GM23248 (cell line): ENCODE data around the gene ERBB4. TPM values are rescaled to one million over a fixed set of nuclear protein-coding genes. Genes with fewer than 3 reads are reported as not detected.

Experiments
- DNase-seq: peaks from one replicate; pipeline ENCODE4 v3.0.0-alpha.2; 2015
- H2AFZ ChIP-seq: fragments of 200-600 bp; sonication (generic); 2 replicates; pipeline ENCODE4 v1.6.1; 2016; ENCODE audit warnings: antibody characterized with exemption
- H3F3A ChIP-seq: fragments of 200-600 bp; sonication (generic); 2 replicates; pipeline ENCODE4 v1.6.1; 2016; ENCODE audit warnings: mild to moderate bottlenecking, antibody characterized with exemption, mixed run types; ENCODE audit not compliant: insufficient read depth
- H3K27ac ChIP-seq: fragments of 200-600 bp; sonication (generic); 2 replicates; pipeline ENCODE4 v1.5.1; 2016; ENCODE audit warnings: mild to moderate bottlenecking
- H3K27me3 ChIP-seq: fragments of 200-600 bp; sonication (generic); replicated peaks from 2 replicates; pipeline ENCODE4 v1.6.1; 2016; ENCODE audit warnings: mild to moderate bottlenecking; ENCODE audit not compliant: insufficient read depth
- H3K36me3 ChIP-seq: fragments of 200-600 bp; sonication (generic); 2 replicates; pipeline ENCODE4 v1.6.1; 2016; ENCODE audit warnings: low read depth, mild to moderate bottlenecking
- H3K4me1 ChIP-seq: fragments of 200-600 bp; sonication (generic); 2 replicates; pipeline ENCODE4 v1.6.1; 2016; ENCODE audit warnings: mild to moderate bottlenecking; ENCODE audit not compliant: insufficient read depth
- H3K4me2 ChIP-seq: fragments of 200-600 bp; sonication (generic); one replicate; pipeline ENCODE4 v1.6.1; 2016; ENCODE audit warnings: mild to moderate bottlenecking; ENCODE audit not compliant: unreplicated experiment
- H3K4me3 ChIP-seq: fragments of 200-600 bp; sonication (generic); 2 replicates; pipeline ENCODE4 v1.5.1; 2016; ENCODE audit warnings: mild to moderate bottlenecking
- H3K79me2 ChIP-seq: fragments of 200-600 bp; sonication (generic); 2 replicates; pipeline ENCODE4 v1.6.1; 2016; ENCODE audit warnings: mild to moderate bottlenecking; ENCODE audit not compliant: insufficient read depth
- H3K9ac ChIP-seq: fragments of 200-600 bp; sonication (generic); 2 replicates; pipeline ENCODE4 v1.6.1; 2016; ENCODE audit warnings: mild to moderate bottlenecking
- H3K9me2 ChIP-seq: fragments of 200-600 bp; sonication (generic); 2 replicates; pipeline ENCODE4 v1.6.1; 2016; ENCODE audit warnings: mixed run types, mild to moderate bottlenecking, moderate library complexity; ENCODE audit not compliant: insufficient read depth
- H3K9me3 ChIP-seq: fragments of 200-600 bp; sonication (generic); one replicate; pipeline ENCODE4 v1.6.1; 2017; ENCODE audit warnings: low read depth
- H4K20me1 ChIP-seq: fragments of 200-600 bp; sonication (generic); 2 replicates; pipeline ENCODE4 v1.6.0; 2016; ENCODE audit not compliant: insufficient read depth
- EZH2 ChIP-seq: fragments of 200-600 bp; sonication (generic); IDR thresholded peaks from 2 replicates; pipeline ENCODE4 v1.6.1; 2018; ENCODE audit warnings: antibody characterized with exemption, mild to moderate bottlenecking; ENCODE audit not compliant: insufficient read depth, poor library complexity, severe bottlenecking
- EZH2phosphoT487 ChIP-seq: fragments of 200-600 bp; sonication (generic); IDR thresholded peaks from 2 replicates; pipeline ENCODE4 v1.6.1; 2018; ENCODE audit warnings: antibody characterized with exemption, moderate library complexity, mild to moderate bottlenecking, low read depth; ENCODE audit not compliant: insufficient read depth
- WGBS, 2 experiments: methylation state at CpG; one replicate each; pipeline ENCODE4 v1.1.6; 2015 to 2017; ENCODE audit warnings: low lambda C conversion rate in 2 of 2, low coverage in 1 of 2; ENCODE audit errors: missing lambda C conversion rate in 2 of 2; 5-methylcytosine and 5-hydroxymethylcytosine counted together
- in situ Hi-C: fragments of 300-500 bp; cut with MboI; formaldehyde crosslinking; loops from 2 replicates; pipeline ENCODE4 v1.15.0; 2020
- polyA plus RNA-seq: library from polyadenylated mRNA; unstranded; fragments of >200 nt; fragmentation: Nextera tagmentation; extraction: Ambion mirVana; gene quantifications from 2 replicates; pipeline ENCODE4 v1.2.1, GENCODE V29; 2016
- total RNA-seq: library from RNA; depleted of rRNA; stranded (reverse); fragments of >200 nt; shearing (Covaris generic); gene quantifications from 2 replicates; pipeline ENCODE4 v1.2.3, GENCODE V29; 2014

The ERBB4 gene
- total and polyA plus RNA-seq, 2 experiments from 2014 or later = not detected

GRCh38 chr2:211822686-211823335, 715.8 kb downstream of the ERBB4 start:
- no peaks in the 10 kb centered on the region for H3K36me3 ChIP-seq
- no peak overlapping the region for H2AFZ ChIP-seq
- H3F3A ChIP-seq = no peaks in the 10 kb centered on the region
- 3 to 8% methylated on average over 3 of the region's 3 CpGs for WGBS, 2 experiments
- H3K79me2 ChIP-seq = no peaks in the 10 kb centered on the region
- no peak for DNase-seq
- TF ChIP-seq EZH2 = no peak
- TF ChIP-seq EZH2phosphoT487 = no peak
- H3K9me3 ChIP-seq = no peaks in the 10 kb centered on the region
- H3K4me1 ChIP-seq = no peaks in the 10 kb centered on the region
- H3K27me3 ChIP-seq = no peaks in the 10 kb centered on the region
- H3K4me2 ChIP-seq = no peak overlapping the region
- no peak overlapping the region for H3K27ac ChIP-seq
- H4K20me1 ChIP-seq = no peaks in the 10 kb centered on the region
- in situ Hi-C loops = no loop called here
- H3K9ac ChIP-seq = no peak overlapping the region
- H3K4me3 ChIP-seq = no peak overlapping the region
- H3K9me2 ChIP-seq = no peaks in the 10 kb centered on the region

DNA sequence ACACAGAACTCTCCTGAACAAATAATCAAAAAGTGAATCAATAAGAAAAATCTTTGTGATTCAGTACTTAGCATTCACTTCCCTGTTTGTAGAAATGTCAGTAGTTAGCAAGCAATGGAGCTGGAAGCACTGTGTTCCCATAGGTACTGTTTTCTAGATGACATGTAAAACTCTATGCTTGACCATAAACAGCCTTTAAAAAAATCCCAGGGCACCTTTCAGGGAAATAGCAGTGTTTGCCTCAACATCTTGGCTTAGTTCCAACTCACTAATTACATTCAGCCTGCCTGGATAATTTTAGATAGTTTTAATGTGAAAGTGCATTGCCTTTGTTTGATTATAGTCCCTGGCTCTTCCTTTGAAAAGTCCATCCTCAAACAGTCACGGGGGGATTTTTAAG, 721.8 kb downstream of the ERBB4 start:
- Histone ChIP-seq H3K9me2 (no peaks in the 10 kb centered on the region), H3K4me3 (no peak overlapping the region), H3K27ac (no peak overlapping the region), H3K27me3 (no peaks in the 10 kb centered on the region), H3K79me2 (no peaks in the 10 kb centered on the region), H3K36me3 (no peaks in the 10 kb centered on the region), H3F3A (no peaks in the 10 kb centered on the region), H3K4me1 (no peaks in the 10 kb centered on the region), H3K9me3 (no peaks in the 10 kb centered on the region), H4K20me1 (no peaks in the 10 kb centered on the region), H3K4me2 (no peak overlapping the region), H2AFZ (no peak overlapping the region), H3K9ac (no peak overlapping the region)
- TF ChIP-seq EZH2phosphoT487 (no peak), EZH2 (no peak)
- WGBS, 2 experiments = 0% methylated on average over 1 of the region's 1 CpG
- DNase-seq = no peak
- in situ Hi-C loops = no loop called here

GRCh38 chr2:211812587-211812986, 726.0 kb downstream of the ERBB4 start:
- no peaks in the 10 kb centered on the region for H3K27me3 ChIP-seq
- H4K20me1 ChIP-seq = no peaks in the 10 kb centered on the region
- in situ Hi-C loops = no loop called here
- no peak overlapping the region for H3K4me2 ChIP-seq
- no peaks in the 10 kb centered on the region for H3F3A ChIP-seq
- no peaks in the 10 kb centered on the region for H3K4me1 ChIP-seq
- H3K79me2 ChIP-seq = no peaks in the 10 kb centered on the region
- H3K9me2 ChIP-seq = no peaks in the 10 kb centered on the region
- H3K36me3 ChIP-seq = no peaks in the 10 kb centered on the region
- H3K9ac ChIP-seq = no peak overlapping the region
- 3 to 5% methylated on average over 4 of the region's 4 CpGs for WGBS, 2 experiments
- no peak for DNase-seq
- no peak overlapping the region for H3K27ac ChIP-seq
- no peaks in the 10 kb centered on the region for H3K9me3 ChIP-seq
- no peak overlapping the region for H2AFZ ChIP-seq
- H3K4me3 ChIP-seq = no peak overlapping the region
- no peak for TF ChIP-seq EZH2phosphoT487
- TF ChIP-seq EZH2 = no peak

- Histone ChIP-seq H3K9me2 (no peaks in the 10 kb centered on the region), H3K27me3 (no peaks in the 10 kb centered on the region), H4K20me1 (no peaks in the 10 kb centered on the region), H3K4me1 (no peaks in the 10 kb centered on the region), H3K27ac (no peak overlapping the region), H3K4me2 (no peak overlapping the region), H3K79me2 (no peaks in the 10 kb centered on the region), H3K9me3 (no peaks in the 10 kb centered on the region), H3K4me3 (no peak overlapping the region), H3F3A (no peaks in the 10 kb centered on the region), H3K9ac (no peak overlapping the region), H3K36me3 (no peaks in the 10 kb centered on the region), H2AFZ (no peak overlapping the region)
- TF ChIP-seq EZH2 (no peak), EZH2phosphoT487 (no peak)
- in situ Hi-C loops = no loop called here
- no peak for DNase-seq
- WGBS, 2 experiments = 14 to 16% methylated on average over 4 of the region's 4 CpGs
Measured at GRCh38 chr2:211802666-211803065, 735.9 kb downstream of the ERBB4 start.
